Hepatocyte (in vitro differentiated cells): ENCODE data around the gene METAP2. TPM values are rescaled to one million over a fixed set of nuclear protein-coding genes. Genes with fewer than 3 reads are reported as not detected.

ENCODE experiments used
- DNase-seq: peaks from one replicate; pipeline ENCODE4 v3.0.0-alpha.2; 2016; ENCODE audit warnings: low spot score
- H2AFZ ChIP-seq: fragments of 200-600 bp; sonication (generic); 2 replicates; pipeline ENCODE4 v1.6.0; 2016; ENCODE audit warnings: antibody characterized with exemption, mild to moderate bottlenecking
- H3K27ac ChIP-seq: fragments of 200-600 bp; sonication (generic); 2 replicates; pipeline ENCODE4 v1.5.1; 2016; ENCODE audit warnings: mild to moderate bottlenecking
- H3K27me3 ChIP-seq: fragments of 200-600 bp; sonication (generic); 2 replicates; pipeline ENCODE4 v1.6.1; 2016
- H3K36me3 ChIP-seq: fragments of 200-600 bp; sonication (generic); replicated peaks from 2 replicates; pipeline ENCODE4 v1.5.1; 2016; ENCODE audit warnings: low read depth; ENCODE audit not compliant: insufficient read depth
- H3K4me1 ChIP-seq: fragments of 200-600 bp; sonication (generic); 2 replicates; pipeline ENCODE4 v1.5.1; 2016; ENCODE audit warnings: mild to moderate bottlenecking, moderate library complexity; ENCODE audit not compliant: insufficient read depth
- H3K4me2 ChIP-seq: fragments of 200-600 bp; sonication (generic); 2 replicates; pipeline ENCODE4 v1.6.0; 2016
- H3K4me3 ChIP-seq: fragments of 200-600 bp; sonication (generic); 2 replicates; pipeline ENCODE4 v1.5.1; 2016; ENCODE audit warnings: mild to moderate bottlenecking
- H3K79me2 ChIP-seq: fragments of 200-600 bp; sonication (generic); 2 replicates; pipeline ENCODE4 v1.6.0; 2017; ENCODE audit warnings: mild to moderate bottlenecking
- H3K9me2 ChIP-seq: fragments of 200-600 bp; sonication (generic); replicated peaks from 2 replicates; pipeline ENCODE4 v1.6.0; 2017; ENCODE audit warnings: mild to moderate bottlenecking; ENCODE audit not compliant: insufficient read depth
- H3K9me3 ChIP-seq: fragments of 200-600 bp; sonication (generic); 2 replicates; pipeline ENCODE4 v1.5.1; 2016; ENCODE audit warnings: low read depth, mild to moderate bottlenecking
- H4K20me1 ChIP-seq: fragments of 200-600 bp; sonication (generic); 2 replicates; pipeline ENCODE4 v1.6.0; 2016; ENCODE audit warnings: mild to moderate bottlenecking; ENCODE audit not compliant: insufficient read depth, poor library complexity, severe bottlenecking
- EZH2 ChIP-seq: fragments of 200-600 bp; sonication (generic); IDR thresholded peaks from 2 replicates; pipeline ENCODE4 v1.6.1; 2016; ENCODE audit warnings: antibody characterized with exemption, mild to moderate bottlenecking, borderline replicate concordance
- EZH2phosphoT487 ChIP-seq: fragments of 200-600 bp; sonication (generic); IDR thresholded peaks from one replicate; pipeline ENCODE4 v1.6.1; 2018; ENCODE audit warnings: antibody characterized with exemption, mild to moderate bottlenecking, low read depth, moderate library complexity; ENCODE audit not compliant: unreplicated experiment, severe bottlenecking
- WGBS: methylation state at CpG from one replicate; pipeline ENCODE4 v1.1.6; 2016; ENCODE audit warnings: low lambda C conversion rate; ENCODE audit errors: missing lambda C conversion rate; 5-methylcytosine and 5-hydroxymethylcytosine counted together
- polyA plus RNA-seq: library from polyadenylated mRNA; unstranded; fragments of >200 nt; fragmentation: Nextera tagmentation; extraction: Ambion mirVana; gene quantifications from 2 replicates; pipeline ENCODE4 v1.2.1, GENCODE V29; 2016
- total RNA-seq: library from RNA; depleted of rRNA; stranded (reverse); fragments of >200 nt; gene quantifications from 2 replicates; pipeline ENCODE4 v1.2.3, GENCODE V29; 2014
- TF ChIP-seq, protein P1 (sequence below): fragments of 200-600 bp; sonication (generic); IDR thresholded peaks from 2 replicates; pipeline ENCODE4 v1.5.1; 2016; ENCODE audit warnings: antibody characterized with exemption, mild to moderate bottlenecking; ENCODE audit not compliant: poor library complexity

The METAP2 gene
- total and polyA plus RNA-seq, 2 experiments from 2014 or later: 44.7 to 69.7 TPM

- no peak overlapping the region for H2AFZ ChIP-seq
- H3K27me3 ChIP-seq: no peaks in the 10 kb centered on the region
- H3K4me3 ChIP-seq: no peak overlapping the region
- no peak overlapping the region for H3K27ac ChIP-seq
- H3K9me3 ChIP-seq: no peaks in the 10 kb centered on the region
- DNase-seq: no peak
- H4K20me1 ChIP-seq: no peaks in the 10 kb centered on the region
- H3K9me2 ChIP-seq: no peaks in the 10 kb centered on the region
- H3K4me2 ChIP-seq: no peak overlapping the region
- 90% methylated on average over 4 of the region's 4 CpGs for WGBS
- TF ChIP-seq, protein P1, sequence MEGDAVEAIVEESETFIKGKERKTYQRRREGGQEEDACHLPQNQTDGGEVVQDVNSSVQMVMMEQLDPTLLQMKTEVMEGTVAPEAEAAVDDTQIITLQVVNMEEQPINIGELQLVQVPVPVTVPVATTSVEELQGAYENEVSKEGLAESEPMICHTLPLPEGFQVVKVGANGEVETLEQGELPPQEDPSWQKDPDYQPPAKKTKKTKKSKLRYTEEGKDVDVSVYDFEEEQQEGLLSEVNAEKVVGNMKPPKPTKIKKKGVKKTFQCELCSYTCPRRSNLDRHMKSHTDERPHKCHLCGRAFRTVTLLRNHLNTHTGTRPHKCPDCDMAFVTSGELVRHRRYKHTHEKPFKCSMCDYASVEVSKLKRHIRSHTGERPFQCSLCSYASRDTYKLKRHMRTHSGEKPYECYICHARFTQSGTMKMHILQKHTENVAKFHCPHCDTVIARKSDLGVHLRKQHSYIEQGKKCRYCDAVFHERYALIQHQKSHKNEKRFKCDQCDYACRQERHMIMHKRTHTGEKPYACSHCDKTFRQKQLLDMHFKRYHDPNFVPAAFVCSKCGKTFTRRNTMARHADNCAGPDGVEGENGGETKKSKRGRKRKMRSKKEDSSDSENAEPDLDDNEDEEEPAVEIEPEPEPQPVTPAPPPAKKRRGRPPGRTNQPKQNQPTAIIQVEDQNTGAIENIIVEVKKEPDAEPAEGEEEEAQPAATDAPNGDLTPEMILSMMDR: no peak
- TF ChIP-seq EZH2phosphoT487: no peak
- no peak for TF ChIP-seq EZH2
- H3K36me3 ChIP-seq: no peaks in the 10 kb centered on the region
- H3K4me1 ChIP-seq: no peaks in the 10 kb centered on the region
- no peaks in the 10 kb centered on the region for H3K79me2 ChIP-seq
Measured at GRCh38 chr12:95529693-95530225, 55.8 kb downstream of the METAP2 start.

- Histone ChIP-seq H2AFZ (no peak overlapping the region), H3K27me3 (no peaks in the 10 kb centered on the region), H3K4me1 (no peaks in the 10 kb centered on the region), H3K79me2 (no peaks in the 10 kb centered on the region), H3K9me3 (no peaks in the 10 kb centered on the region), H3K4me3 (no peak overlapping the region), H3K9me2 (no peaks in the 10 kb centered on the region), H4K20me1 (no peaks in the 10 kb centered on the region), H3K27ac (no peak overlapping the region), H3K4me2 (no peak overlapping the region), H3K36me3 (no peaks in the 10 kb centered on the region)
- peak; percentile 23 for DNase-seq
- TF ChIP-seq EZH2 (no peak), EZH2phosphoT487 (no peak)
- TF ChIP-seq, protein P1: no peak
- WGBS: 60% methylated on average over 5 of the region's 5 CpGs
Measured at GRCh38 chr12:95532851-95533250, 58.9 kb downstream of the METAP2 start.

DNA sequence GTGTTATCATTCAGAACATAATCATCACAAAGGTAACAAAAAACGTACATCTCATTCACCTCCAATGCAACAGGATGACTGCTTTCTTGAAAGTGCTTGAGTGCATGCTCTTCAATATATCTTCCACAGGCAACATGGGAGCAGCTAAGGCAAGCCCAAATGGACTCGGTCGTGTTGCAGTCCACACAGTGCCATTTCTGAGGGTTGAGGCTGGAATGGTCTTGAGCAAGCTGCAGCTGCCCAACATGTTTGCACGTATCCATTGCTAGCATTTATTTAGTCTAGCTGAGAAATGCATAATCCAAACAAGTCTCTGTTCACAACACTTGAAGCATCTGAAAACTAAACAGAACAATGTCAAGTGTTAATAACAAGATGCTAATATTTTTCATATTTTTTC lies 60.0 kb downstream of the METAP2 start:
- Histone ChIP-seq H3K79me2 (no peaks in the 10 kb centered on the region), H3K4me3 (no peak overlapping the region), H2AFZ (no peak overlapping the region), H3K4me2 (no peak overlapping the region), H3K9me2 (no peaks in the 10 kb centered on the region), H3K27me3 (no peaks in the 10 kb centered on the region), H3K4me1 (no peaks in the 10 kb centered on the region), H3K27ac (no peak overlapping the region), H3K9me3 (no peaks in the 10 kb centered on the region), H3K36me3 (no peaks in the 10 kb centered on the region), H4K20me1 (no peaks in the 10 kb centered on the region)
- TF ChIP-seq EZH2phosphoT487: no peak
- no peak for TF ChIP-seq EZH2
- TF ChIP-seq, protein P1: no peak
- WGBS: 74% methylated on average over 4 of the region's 4 CpGs
- no peak for DNase-seq

- Histone ChIP-seq H3K4me1 (no peaks in the 10 kb centered on the region), H3K4me3 (no peak overlapping the region), H3K9me2 (no peaks in the 10 kb centered on the region), H3K27ac (no peak overlapping the region), H2AFZ (no peak overlapping the region), H3K27me3 (no peaks in the 10 kb centered on the region), H3K4me2 (no peak overlapping the region), H3K9me3 (no peaks in the 10 kb centered on the region), H3K36me3 (no peaks in the 10 kb centered on the region), H4K20me1 (no peaks in the 10 kb centered on the region), H3K79me2 (no peaks in the 10 kb centered on the region)
- WGBS: 35% methylated on average over 4 of the region's 4 CpGs
- TF ChIP-seq EZH2: no peak
- TF ChIP-seq, protein P1: no peak
- TF ChIP-seq EZH2phosphoT487: no peak
- DNase-seq: no peak
Measured at GRCh38 chr12:95538006-95538405, 64.1 kb downstream of the METAP2 start.
